Measurements from ENCODE around the gene ALKBH4. TPM values are rescaled to one million over a fixed set of nuclear protein-coding genes. Genes with fewer than 3 reads are reported as not detected.
"Not testable (repeated sequence)": the region's sequence is repeated elsewhere in the genome, so short reads cannot be mapped to it uniquely, and the experiment has no call there.

Gene ALKBH4
- total RNA-seq, result 7.1 TPM

- DNase-seq, result peak; percentile 87
These were observed at the start of gene ALKBH4, which contains the start of gene LRWD1 for GRCh38 chr7:102464577-102465280. ALKBH4 (minus strand) TSS chr7:102464863; CDS start chr7:102464836, 27 bp downstream. LRWD1 (plus strand) TSS chr7:102464984; CDS start chr7:102465081, 97 bp downstream.

DNA sequence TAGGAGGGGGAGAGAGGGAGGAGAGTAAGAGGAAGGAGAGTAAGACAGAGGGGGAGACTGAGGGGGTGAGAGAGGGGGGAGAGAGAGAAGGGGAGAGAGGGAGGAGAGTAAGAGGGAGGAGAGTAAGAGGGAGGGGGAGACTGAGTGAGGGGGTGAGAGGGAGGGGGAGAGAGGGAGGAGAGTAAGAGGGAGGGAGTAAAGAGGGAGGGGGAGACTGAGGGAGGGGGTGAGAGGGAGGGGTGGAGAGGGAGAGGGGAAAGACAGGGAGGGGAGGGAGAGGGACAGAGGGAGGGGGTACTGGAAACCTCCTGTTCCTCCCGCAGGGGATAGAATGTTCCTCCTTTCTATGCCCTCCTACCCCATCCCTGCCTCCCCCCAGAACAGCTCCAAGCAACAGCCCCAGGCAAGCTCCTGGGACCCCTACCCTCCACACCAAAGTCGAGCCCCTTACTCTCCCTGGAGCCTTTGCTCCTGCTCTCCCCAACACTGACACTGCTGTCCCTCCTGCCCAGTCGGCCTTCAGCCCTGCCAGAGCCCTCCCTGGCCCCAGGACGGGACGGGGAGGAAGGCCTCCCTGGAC lies 48.1 kb upstream of the ALKBH4 start:
- DNase-seq, result not testable (repeated sequence)

DNA sequence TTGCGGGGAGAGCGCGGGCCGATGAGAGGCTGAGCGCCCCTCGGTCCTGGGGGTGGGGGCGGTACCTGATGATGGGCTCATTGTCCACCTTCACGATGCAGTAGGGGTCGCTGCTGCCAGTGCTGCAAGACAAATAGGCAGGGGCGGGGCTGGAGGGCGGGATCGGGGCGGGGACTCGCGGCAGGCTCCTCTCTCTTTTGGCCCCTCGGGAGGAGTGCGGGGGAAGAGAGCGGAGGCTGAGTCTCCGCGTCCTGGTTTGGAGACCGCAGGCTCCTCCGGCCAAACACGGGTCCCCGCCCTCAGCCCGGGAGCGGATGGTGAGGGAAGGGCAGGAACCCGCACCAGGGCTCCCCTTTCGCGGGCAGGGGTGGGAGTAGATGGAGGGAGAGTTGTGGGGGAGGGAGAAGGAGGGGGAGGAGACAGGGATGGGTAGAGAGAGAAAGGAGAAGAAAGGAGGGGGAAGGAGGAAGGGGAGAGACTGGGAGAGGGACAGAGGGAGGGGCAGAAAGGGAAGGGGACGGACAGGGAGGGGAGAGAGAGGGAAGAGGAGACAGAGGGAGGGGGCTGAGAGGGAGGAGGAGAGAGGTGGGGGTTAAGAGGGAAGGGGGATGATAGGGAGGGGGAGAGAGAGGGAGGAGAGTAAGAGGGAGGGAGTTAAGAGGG lies 47.3 kb upstream of the ALKBH4 start:
- not testable (repeated sequence) for DNase-seq

DNA sequence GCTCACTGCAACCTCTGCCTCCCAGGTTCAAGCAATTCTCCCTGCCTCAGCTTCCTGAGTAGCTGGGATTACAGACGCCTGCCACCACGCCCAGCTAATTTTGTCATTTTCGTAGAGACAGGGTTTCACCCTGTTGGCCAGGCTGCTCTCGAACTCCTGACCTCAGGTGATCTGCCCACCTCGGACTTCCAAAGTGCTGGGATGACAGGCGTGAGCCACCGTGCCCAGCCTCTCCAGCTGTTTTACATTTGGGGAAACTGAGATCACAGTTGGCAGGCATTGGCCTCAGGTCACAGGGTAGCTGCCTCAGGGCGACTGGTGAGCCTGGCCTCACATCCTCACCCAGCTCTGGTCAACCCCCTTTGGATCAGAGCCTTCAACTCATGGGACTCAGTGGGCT lies 45.9 kb upstream of the ALKBH4 start:
- not testable (repeated sequence) for DNase-seq

DNA sequence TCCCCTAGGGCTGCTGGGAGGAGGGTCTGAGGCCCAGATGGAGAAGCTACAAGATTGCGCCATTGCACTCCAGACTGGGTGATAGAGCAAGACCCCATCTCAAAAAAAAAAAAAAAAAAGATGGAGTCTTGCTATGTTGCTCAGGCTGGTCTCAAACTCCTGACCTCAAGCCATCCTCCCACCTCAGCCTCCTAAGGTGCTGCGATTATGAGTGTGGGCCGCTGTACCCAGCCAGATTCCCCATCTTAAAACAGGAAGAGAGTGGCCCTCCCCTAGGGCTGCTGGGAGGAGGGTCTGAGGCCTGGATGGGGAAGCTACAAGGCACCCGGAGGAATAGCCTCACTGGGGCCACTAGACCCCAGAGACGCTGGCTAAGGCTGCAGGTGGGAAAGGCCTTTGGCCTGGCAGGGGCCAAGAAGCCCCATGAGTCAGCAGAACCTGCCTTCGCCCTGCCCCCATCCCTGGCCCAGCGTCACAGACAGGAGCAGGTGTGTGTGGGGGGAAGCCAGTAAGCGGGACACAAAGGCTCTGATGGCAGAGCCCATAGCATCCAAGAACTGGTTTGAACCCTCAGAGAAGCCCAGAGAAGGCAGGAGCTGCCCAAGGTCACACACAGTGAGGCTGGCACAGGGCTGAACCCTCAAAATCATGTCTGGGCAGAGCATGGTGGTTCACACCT lies 42.9 kb upstream of the ALKBH4 start:
- not testable (repeated sequence) for DNase-seq

DNA sequence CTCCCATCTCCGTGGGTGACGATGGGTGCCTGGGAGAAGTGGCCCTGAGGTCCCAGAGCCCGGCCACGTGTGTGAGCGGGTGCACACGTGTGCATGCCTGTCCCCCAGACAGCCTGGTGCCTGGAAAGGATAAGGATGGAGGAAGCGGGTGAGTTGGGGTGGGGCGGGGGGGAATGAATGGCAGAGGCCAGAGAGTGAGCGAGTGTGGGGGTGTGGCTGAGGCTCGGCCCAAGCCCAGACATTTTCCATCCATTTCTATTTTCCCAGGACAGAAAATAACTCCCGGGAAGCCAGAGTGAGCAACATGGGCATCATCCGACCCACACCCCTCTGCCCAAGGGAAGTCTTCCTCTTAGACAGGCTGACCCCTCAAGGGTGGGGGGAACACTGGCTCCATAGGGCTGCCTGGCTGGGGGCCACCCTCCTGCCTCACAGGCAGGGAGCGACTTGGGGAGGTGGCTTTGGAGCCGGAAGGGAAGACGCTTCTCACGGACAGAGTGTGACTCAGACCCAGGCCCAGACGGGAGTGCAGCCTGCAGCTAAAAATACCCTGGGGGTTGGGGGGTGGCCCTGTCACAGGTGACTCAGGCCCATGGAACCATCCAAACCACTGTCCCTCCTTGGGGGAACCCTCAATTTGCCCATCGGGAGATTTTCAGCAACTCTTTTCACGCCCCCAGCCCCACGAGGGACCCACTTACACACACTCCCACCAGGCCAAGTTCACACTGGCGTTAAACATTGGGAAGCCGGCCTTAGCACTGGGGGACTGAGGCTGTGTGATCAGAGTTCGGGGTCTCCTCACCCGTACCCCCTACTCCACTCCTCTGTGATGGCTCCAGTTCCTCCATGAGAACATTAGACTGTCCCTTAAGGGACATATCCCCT lies 40.9 kb upstream of the ALKBH4 start:
- DNase-seq, result not testable (repeated sequence)

- DNase-seq, result not testable (repeated sequence)
These were observed 38.5 kb upstream of the ALKBH4 start for GRCh38 chr7:102503141-102503540.

- not testable (repeated sequence) for DNase-seq
These were observed 33.7 kb upstream of the ALKBH4 start for GRCh38 chr7:102498321-102498720.

DNA sequence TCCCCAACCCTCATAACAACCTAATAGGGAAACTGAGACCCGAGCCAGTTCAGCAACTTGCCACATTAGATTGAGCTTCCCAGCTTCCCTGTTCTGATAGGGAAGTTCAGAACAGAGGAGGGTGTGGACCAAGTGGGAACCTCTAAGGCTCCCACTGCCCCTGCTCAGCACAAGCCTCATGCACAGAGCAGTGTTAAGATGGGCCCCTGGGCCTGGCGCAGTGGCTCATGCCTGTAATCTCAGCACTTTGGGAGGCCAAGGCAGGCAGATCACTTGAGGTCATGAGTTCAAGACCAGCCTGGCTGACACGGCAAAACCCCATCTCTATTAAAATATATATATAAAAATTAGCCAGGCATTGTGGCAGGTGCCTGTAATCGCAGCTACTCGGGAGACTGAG lies 32.6 kb upstream of the ALKBH4 start:
- not testable (repeated sequence) for DNase-seq

GRCh38 chr7:102496861-102497260 lies 32.2 kb upstream of the ALKBH4 start:
- DNase-seq, result not testable (repeated sequence)

DNA sequence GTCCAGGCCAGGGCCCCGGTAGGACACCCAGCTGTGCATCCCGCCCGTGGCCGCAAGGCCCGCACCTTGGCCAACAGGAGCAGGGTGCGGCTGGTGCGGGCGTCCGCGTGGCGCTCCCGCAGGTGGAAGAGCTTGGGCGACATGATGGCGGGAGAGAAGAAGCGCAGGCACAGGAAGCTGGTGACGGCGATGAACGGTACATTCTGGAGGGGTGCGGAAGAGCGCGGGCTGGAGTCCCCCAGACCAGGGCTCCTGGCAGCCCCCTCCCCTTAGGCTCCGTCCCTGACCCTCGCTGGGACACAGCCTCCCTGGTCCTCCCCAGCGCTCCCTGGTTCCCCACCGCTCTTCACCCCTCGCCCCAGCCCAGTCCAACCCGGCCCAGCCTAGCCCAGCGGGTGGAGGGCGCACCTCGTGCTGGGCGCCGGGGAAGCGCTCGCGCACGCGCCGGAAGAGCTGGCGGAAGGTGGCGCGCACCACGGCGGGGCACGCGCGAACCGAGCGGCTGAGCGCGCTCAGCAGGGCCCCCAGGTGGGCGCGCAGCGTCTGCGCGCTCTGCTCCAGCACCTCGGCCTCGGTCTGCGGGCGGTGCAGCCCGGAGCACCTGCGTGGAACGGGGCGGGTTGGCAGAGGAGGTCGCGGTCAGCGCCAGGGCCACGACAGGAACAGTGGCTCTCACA lies 29.9 kb upstream of the ALKBH4 start:
- DNase-seq, result not testable (repeated sequence)

- DNase-seq, result not testable (repeated sequence)
These were observed 29.4 kb upstream of the ALKBH4 start for GRCh38 chr7:102494026-102494425.

DNA sequence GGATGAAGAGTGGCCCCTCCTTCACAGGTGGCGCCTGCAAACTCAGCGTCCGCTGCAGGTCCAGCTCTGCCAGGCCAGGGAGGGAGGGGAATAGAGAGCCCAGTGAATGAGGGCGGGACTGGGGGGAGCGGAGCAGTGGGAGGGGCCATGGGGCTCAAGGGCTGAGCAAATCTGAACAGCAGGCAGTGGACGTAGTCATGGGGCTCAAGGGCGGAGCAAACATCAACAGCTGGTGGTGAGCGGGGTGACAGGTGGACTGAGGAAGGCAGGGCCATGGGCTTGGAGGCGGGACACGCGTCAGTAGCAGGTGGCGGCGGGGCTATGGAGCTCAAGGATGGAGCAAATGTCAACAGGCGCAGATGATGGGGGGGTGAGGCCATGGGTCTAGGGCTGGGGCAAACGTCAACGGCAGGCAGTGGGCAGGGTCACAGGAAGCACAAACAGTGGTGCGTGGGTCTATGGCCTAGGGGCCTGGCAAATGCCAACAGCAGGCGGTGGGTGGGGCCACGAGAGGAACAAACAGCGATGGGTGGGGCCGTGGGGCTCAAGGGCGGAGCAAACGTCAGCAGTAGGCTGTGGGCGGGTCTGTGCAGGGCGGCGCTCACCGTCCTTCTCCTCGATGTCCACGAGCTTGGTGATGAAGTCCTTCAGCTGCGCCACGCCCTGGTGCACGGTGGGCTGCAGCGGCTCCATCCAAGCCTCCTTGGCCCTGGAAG lies 28.7 kb upstream of the ALKBH4 start:
- not testable (repeated sequence) for DNase-seq

- DNase-seq, result not testable (repeated sequence)
These were observed 25.9 kb upstream of the ALKBH4 start for GRCh38 chr7:102490529-102491075.

GRCh38 chr7:102484317-102484716 lies 19.7 kb upstream of the ALKBH4 start:
- not testable (repeated sequence) for DNase-seq

- DNase-seq, result not testable (repeated sequence)
These were observed 17.3 kb upstream of the ALKBH4 start for GRCh38 chr7:102481962-102482361.

DNA sequence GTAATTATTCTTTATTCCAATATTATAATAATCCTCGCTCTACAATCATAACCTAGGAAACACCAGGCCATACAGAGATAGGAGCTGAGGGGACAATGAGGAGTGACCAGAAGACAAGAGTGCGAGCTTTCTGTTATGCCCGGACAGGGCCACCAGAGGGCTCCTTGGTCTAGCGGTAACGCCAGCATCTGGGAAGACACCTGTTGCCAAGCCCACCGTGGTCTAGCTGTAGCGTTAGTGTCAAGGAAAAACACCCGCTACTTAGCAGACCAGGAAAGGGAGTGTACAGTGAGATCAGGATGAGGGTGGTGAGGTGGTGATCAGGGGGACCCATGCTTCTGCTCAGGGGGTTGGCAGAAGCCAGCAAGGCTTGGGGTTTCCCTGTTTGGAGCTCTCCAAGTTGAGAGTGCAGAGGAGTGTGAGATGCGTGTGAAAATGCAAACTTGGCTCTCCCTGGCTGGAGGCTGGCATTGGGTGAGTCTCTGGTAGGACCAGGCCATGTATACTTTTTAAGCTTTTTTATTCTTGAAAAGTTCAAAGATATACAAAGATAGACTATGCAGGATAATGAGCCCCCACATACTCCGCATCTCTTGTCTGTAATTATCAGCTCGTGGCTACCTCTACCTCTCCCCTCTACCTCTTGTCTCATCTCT lies 15.4 kb upstream of the ALKBH4 start:
- not testable (repeated sequence) for DNase-seq

- not testable (repeated sequence) for DNase-seq
These were observed 14.5 kb upstream of the ALKBH4 start for GRCh38 chr7:102479209-102479584.

Data from skin of body (tissue), 2 donors.